Neural crest cell (in vitro differentiated cells): ENCODE results near the gene RYR3. TPM values are rescaled to one million over a fixed set of nuclear protein-coding genes. Genes with fewer than 3 reads are reported as not detected.
A peak's percentile ranks its signal among the peaks of the same experiment; 100 is the strongest.

Experiments used
- DNase-seq: peaks from one replicate; pipeline ENCODE4 v3.0.0; 2021; ENCODE audit warnings: low read depth, mixed read lengths, low spot score
- H3K27ac Mint-ChIP-seq: one replicate; pipeline ENCODE4 v1.8.0; 2021; ENCODE audit warnings: mild to moderate bottlenecking, mixed read lengths; ENCODE audit not compliant: unreplicated experiment
- H3K27me3 Mint-ChIP-seq: 2 replicates; pipeline ENCODE4 v1.8.0; 2021; ENCODE audit warnings: low read depth, mild to moderate bottlenecking, mixed read lengths
- H3K36me3 Mint-ChIP-seq: 2 replicates; pipeline ENCODE4 v1.8.0; 2021; ENCODE audit warnings: low read depth, mild to moderate bottlenecking, mixed read lengths
- H3K4me1 Mint-ChIP-seq: 2 replicates; pipeline ENCODE4 v1.8.0; 2021; ENCODE audit warnings: mixed read lengths
- H3K4me3 Mint-ChIP-seq: one replicate; pipeline ENCODE4 v1.8.0; 2021; ENCODE audit warnings: mild to moderate bottlenecking, mixed read lengths
- H3K9me3 Mint-ChIP-seq: 2 replicates; pipeline ENCODE4 v1.8.0; 2021; ENCODE audit warnings: mixed read lengths
- total RNA-seq: library from RNA; stranded (reverse); gene quantifications from 2 replicates; pipeline ENCODE4 v1.2.1, GENCODE V29; 2021
- TF ChIP-seq, protein P1 (sequence below): fragments of 200-600 bp; sonication (generic); conservative IDR thresholded peaks from 2 replicates; pipeline ENCODE4 v1.5.0; 2021; ENCODE audit warnings: antibody characterized with exemption, mild to moderate bottlenecking

The RYR3 gene
- total RNA-seq, 1 donor from 2014 or later: 2.2 TPM

DNA sequence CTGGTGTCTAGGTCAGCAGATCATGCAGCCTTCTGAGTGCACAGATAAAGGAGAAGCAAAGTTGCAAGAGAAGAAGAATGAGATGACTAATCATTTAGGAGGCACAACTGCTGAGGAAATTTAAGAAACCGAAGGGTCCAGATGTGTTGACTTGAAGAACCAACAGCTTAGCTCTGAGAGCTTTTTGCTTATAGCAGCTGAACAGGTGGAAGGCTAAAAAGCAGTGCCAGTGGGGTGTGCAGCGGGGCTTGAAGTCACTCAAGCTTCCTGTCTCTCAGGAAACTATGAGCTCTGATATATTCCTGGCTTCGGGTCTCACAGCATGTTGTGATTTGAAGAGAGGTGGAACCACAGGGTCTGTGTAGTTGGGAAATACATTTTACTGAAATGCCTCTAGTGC, 305.7 kb downstream of the RYR3 start:
- DNase-seq: no peak
- TF ChIP-seq, protein P1, sequence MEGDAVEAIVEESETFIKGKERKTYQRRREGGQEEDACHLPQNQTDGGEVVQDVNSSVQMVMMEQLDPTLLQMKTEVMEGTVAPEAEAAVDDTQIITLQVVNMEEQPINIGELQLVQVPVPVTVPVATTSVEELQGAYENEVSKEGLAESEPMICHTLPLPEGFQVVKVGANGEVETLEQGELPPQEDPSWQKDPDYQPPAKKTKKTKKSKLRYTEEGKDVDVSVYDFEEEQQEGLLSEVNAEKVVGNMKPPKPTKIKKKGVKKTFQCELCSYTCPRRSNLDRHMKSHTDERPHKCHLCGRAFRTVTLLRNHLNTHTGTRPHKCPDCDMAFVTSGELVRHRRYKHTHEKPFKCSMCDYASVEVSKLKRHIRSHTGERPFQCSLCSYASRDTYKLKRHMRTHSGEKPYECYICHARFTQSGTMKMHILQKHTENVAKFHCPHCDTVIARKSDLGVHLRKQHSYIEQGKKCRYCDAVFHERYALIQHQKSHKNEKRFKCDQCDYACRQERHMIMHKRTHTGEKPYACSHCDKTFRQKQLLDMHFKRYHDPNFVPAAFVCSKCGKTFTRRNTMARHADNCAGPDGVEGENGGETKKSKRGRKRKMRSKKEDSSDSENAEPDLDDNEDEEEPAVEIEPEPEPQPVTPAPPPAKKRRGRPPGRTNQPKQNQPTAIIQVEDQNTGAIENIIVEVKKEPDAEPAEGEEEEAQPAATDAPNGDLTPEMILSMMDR: no peak
- Mint-ChIP-seq H3K4me1 (no peaks in the 10 kb centered on the region), H3K36me3 (no peaks in the 10 kb centered on the region), H3K4me3 (no peak overlapping the region), H3K27me3 (no peaks in the 10 kb centered on the region), H3K27ac (no peak overlapping the region), H3K9me3 (no peaks in the 10 kb centered on the region)

DNA sequence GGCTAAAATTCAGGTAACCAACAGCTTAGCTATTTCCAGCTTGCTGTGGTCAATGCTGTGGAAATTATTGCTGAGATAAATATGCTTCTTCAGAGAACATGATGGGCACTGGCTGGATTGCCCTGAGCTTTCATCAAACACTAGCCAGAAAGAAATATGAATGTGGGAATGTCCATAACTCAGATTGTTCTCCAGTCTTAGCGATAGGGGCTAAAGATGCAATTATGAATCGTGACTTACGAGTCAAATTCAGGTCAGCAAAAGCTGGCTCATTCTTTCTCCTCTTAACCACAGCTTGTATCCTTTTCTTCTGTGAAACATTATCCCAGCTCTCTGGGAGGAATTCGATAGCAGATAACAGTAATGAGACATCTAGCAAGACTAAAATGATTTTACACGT, 307.6 kb downstream of the RYR3 start:
- Mint-ChIP-seq H3K4me1 (no peaks in the 10 kb centered on the region), H3K36me3 (peaks cover 2% of the 10 kb centered on the region), H3K4me3 (no peak overlapping the region), H3K9me3 (peaks cover 5% of the 10 kb centered on the region), H3K27me3 (no peaks in the 10 kb centered on the region), H3K27ac (no peak overlapping the region)
- DNase-seq: no peak
- TF ChIP-seq, protein P1: no peak

DNA sequence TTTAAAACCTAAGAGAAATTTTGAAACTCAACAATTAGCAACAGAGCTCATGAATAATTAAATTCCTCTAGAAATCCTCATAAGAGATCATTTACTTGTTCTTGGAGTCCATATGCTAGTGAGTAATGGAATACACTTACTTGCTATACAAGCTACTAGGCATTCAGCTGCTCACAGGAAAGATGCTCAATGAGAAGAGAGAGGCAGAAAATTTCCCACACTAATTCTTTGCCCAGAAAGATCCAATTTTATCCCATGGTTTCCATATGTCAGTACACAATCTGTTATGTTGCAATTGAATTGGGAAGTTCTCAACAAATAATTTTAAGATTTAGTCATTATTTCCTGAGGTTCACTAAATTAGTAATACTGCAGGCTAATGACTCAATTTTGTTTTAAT, 310.4 kb downstream of the RYR3 start:
- H3K27me3 Mint-ChIP-seq: peaks cover 2% of the 10 kb centered on the region
- DNase-seq: no peak
- H3K4me3 Mint-ChIP-seq: no peak overlapping the region
- TF ChIP-seq, protein P1: no peak
- no peaks in the 10 kb centered on the region for H3K4me1 Mint-ChIP-seq
- no peak overlapping the region for H3K27ac Mint-ChIP-seq
- H3K9me3 Mint-ChIP-seq: peaks cover 7% of the 10 kb centered on the region
- H3K36me3 Mint-ChIP-seq: peaks cover 3% of the 10 kb centered on the region

- H3K9me3 Mint-ChIP-seq: peaks cover 17% of the 10 kb centered on the region
- H3K27ac Mint-ChIP-seq: no peak overlapping the region
- TF ChIP-seq, protein P1: peak; percentile 20
- H3K36me3 Mint-ChIP-seq: peaks cover 9% of the 10 kb centered on the region
- no peak overlapping the region for H3K4me3 Mint-ChIP-seq
- peaks cover 5% of the 10 kb centered on the region for H3K27me3 Mint-ChIP-seq
- no peaks in the 10 kb centered on the region for H3K4me1 Mint-ChIP-seq
- DNase-seq: no peak
These were observed 312.2 kb downstream of the RYR3 start for GRCh38 chr15:33623010-33623409.

DNA sequence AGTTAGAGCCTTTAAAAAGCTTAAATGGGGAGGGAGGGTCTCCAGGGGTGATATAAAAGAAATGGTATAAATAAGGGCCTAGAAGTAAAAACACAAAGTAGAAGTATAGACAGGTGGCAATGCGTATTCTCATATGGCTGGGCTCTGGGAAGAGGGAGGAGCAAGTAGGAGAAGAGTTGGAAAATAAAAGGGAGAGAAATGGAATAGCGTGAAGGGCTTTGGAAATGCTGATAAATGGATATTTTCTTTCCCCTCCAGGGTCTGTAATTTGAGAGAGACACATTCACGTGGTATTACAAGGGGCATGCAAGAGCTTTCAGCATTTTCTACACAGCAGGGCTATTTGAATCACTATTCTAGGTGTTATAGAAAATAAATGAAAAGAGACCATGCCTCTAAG, 313.7 kb downstream of the RYR3 start:
- no peak overlapping the region for H3K4me3 Mint-ChIP-seq
- H3K27me3 Mint-ChIP-seq: peaks cover 5% of the 10 kb centered on the region
- no peak overlapping the region for H3K27ac Mint-ChIP-seq

More for the DNA sequence above, 313.7 kb downstream of the RYR3 start:
- H3K9me3 Mint-ChIP-seq: peaks cover 18% of the 10 kb centered on the region
- TF ChIP-seq, protein P1: no peak
- no peak for DNase-seq
- peaks cover 9% of the 10 kb centered on the region for H3K36me3 Mint-ChIP-seq
- H3K4me1 Mint-ChIP-seq: no peaks in the 10 kb centered on the region
